Right lobe of liver (tissue), 4 donors: Measurements from ENCODE around the gene SIN3A.

ENCODE experiments used
- POLR2A ChIP-seq: fragments of 450-650 bp; IDR thresholded peaks from one replicate; pipeline ENCODE4 v1.6.1; 2017; ENCODE audit warnings: antibody characterized with exemption, mild to moderate bottlenecking
- TF ChIP-seq, protein P1 (sequence below), 4 donors: fragments of 200-600 bp in 3 of 4; fragments of 450-650 bp in 1 of 4; IDR thresholded peaks; one replicate each; pipeline versions ENCODE4 v1.5.1 to v1.8.0; 2016 to 2022; ENCODE audit warnings: antibody characterized with exemption in 4 of 4, mild to moderate bottlenecking in 2 of 4
- donor health status: DM: no; HTN: no; CAD: no.
- donor health status: DM: no; HTN: no; CAD: no.
- donor health status: DM: no; HTN: yes; CAD: no.

DNA sequence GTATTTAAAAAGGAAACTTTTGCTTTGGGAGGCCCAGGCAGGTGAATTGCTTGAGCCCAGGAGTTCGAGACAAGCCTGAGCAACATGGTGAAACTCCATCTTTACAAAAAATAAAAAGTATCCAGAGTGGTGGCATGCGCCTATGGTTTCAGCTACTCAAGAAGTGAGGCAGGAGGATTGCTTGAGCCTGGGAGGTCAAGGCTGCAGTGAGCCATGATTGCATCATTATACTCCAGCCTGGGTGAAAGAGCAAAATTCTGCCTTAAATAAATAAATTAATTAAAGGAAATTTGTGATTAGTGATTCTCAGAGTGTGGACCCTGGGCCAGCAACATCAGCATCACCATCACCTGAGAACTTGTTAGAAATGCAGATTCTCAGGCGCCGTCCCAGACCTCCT, 125.6 kb downstream of the SIN3A start:
- TF ChIP-seq, protein P1, sequence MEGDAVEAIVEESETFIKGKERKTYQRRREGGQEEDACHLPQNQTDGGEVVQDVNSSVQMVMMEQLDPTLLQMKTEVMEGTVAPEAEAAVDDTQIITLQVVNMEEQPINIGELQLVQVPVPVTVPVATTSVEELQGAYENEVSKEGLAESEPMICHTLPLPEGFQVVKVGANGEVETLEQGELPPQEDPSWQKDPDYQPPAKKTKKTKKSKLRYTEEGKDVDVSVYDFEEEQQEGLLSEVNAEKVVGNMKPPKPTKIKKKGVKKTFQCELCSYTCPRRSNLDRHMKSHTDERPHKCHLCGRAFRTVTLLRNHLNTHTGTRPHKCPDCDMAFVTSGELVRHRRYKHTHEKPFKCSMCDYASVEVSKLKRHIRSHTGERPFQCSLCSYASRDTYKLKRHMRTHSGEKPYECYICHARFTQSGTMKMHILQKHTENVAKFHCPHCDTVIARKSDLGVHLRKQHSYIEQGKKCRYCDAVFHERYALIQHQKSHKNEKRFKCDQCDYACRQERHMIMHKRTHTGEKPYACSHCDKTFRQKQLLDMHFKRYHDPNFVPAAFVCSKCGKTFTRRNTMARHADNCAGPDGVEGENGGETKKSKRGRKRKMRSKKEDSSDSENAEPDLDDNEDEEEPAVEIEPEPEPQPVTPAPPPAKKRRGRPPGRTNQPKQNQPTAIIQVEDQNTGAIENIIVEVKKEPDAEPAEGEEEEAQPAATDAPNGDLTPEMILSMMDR (IDR thresholded peaks at IDR 0.05): no peak
- TF ChIP-seq POLR2A: no peak
